HT1080 (cell line): ENCODE measurements around the gene MOCOS. TPM values are rescaled to one million over a fixed set of nuclear protein-coding genes. Genes with fewer than 3 reads are reported as not detected.

Experiments
- DNase-seq: peaks from one replicate; pipeline ENCODE4 v3.0.0-alpha.2; 2015; ENCODE audit warnings: low read depth
- total RNA-seq: library from RNA; depleted of rRNA; stranded (reverse); fragments of >200 nt; shearing (Covaris generic); gene quantifications from 2 replicates; pipeline ENCODE4 v1.2.3, GENCODE V29; 2014

Gene MOCOS
- total RNA-seq, 1 experiment from 2014 or later = 12.2 TPM

- no peak for DNase-seq
Observed at GRCh38 chr18:36271153-36271552, 83.9 kb downstream of the MOCOS start.

DNA sequence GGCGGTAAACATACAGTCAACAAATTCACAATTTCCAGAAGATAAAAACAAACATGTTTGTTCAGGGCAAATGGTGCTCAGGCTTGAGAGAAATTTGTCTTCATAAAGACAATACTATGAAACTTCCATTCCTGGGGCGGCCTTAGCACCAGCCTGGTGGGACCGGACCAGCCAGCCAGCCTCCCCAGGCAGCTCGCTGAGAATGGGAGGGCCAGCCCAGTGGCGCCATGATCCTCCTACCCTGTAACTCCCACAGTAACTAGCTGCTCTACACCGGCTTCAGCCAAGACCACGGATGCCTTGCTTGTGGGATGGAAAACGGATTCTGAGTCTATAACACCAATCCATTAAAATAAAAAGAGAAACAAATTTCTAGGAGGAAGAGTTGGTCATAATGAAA is 86.0 kb downstream of the MOCOS start:
- no peak for DNase-seq

DNA sequence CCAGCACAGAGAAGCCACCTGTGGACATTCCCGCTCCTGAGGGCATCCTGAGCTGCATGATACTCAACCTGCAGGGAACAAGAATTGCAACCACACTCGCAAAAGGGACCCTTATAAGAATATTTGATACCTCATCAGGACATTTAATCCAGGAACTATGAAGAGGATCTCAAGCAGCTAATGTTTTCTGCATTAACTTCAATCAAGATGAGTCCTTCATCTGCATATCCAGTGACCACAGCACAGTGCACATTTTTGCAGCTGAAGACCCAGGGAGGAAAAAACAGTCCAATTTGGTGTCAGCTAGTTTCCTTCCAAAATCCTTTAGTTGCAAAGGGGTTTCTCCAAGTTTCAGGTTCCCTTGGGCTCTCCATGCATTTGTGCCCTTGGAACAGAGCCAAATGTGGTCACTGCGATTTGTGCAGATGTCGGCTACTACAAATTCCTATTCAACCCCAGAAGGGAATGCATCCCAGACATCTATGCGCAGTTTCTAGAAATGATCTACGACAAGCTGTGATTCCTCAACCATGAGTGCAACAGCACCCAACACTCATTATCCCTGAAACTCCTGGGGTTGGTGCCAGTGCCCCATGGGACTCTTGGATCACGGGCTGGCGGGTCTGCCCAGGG is 86.9 kb downstream of the MOCOS start:
- DNase-seq = no peak

DNA sequence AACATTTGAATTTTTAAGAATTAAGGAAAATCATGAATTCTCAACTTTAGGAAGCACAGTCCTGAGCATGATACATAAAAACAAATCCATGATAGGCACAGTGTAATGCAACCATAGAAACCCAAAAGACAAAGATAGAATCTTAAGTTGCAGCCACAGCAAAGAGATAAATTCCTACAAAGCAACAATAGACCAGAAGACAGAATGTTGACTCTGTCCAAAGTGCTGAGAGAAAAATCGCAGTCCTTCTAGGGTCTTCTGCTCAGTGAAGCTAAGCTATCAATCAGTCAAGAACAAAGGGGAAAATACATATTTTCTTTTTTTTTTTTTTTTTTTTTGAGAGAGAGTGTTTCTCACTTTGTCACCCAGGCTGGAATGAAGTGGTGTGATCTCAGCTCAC is 88.3 kb downstream of the MOCOS start:
- no peak for DNase-seq

- DNase-seq = no peak
Observed at GRCh38 chr18:36279001-36279400, 91.7 kb downstream of the MOCOS start.

DNA sequence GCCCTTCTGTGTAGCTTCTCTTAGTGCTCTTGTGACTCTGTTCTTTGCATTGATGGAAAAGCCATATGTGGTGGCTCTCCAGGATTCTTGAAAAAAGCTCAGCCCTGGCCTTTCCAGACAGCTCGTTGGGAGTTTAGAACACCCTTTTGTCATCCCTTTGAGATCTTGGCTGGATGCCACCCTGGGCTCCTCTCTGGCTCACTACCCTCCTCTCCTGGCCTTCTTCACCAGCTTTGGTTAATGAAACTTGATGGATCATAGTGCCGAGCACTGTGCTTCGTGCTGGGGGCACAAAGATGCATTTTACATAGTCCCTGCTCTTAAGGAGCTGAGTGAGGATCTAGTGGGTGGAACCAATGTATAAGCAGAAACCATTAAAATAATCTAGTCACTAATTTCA is 94.6 kb downstream of the MOCOS start:
- no peak for DNase-seq

- DNase-seq = no peak
Observed at GRCh38 chr18:36283448-36283847, 96.2 kb downstream of the MOCOS start.

DNA sequence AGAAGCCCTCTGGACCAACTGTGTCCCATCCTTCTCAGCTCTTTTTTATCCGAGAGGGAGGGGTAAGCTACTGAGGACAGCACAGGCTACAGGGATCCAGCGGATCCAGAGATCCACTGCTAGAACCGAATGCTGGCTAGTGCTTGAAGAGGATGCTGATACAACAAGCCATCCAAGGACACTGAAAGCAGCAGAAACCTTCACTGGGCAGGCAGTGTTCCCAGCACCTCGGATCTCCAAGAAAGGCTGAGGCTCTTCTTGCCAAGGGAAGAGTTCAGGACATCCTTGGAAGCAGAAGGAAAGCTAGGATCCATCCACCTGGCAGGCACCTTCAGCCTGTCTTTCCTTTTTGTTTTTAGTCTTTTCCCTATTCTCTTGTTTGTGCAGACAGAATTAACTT is 97.0 kb downstream of the MOCOS start:
- no peak for DNase-seq

- peak; percentile 59 for DNase-seq
Observed at GRCh38 chr18:36284671-36285295, 97.5 kb downstream of the MOCOS start.

GRCh38 chr18:36287653-36288052 is 100.4 kb downstream of the MOCOS start:
- no peak for DNase-seq

GRCh38 chr18:36288689-36289088 is 101.4 kb downstream of the MOCOS start:
- DNase-seq = no peak

DNA sequence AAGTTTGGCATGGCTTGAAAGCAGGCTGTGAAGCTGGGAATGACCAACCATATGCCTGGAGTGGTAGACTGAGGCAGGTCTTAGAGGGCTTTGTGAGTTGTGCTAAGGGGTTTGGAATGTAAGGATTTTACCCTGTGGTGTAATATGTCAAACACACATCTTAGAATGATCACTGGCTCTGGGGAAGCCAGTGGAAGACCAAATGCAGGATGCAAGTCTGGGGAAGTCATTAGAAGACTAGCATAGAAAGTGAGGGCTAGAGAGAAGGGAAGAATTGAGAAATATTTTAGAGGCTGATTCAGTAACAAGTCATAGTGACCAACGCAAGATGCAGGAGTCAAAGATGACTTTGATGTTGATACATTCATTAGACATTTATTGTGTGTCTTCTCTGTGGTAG is 106.7 kb downstream of the MOCOS start:
- peak; percentile 49 for DNase-seq

DNA sequence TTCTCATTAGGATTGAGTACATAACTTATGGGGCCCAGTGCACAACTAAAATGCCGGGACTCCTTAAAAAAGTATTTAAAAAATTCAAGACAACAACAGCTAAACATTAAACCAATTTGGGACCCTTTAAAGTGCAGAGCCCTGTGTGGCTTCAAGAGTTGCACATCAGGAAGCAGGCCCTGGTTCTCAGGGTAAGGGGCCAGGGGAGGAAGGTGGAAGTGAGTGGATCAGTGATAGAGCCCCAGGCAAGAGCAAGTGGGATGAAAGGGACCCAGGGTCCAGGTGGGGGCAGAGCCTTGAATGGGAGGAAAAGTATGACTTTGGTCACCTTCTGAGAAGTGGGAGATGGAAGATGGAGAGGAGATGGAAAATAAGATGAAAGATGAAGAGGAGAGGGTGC is 107.9 kb downstream of the MOCOS start:
- DNase-seq = no peak

GRCh38 chr18:36295880-36296301 is 108.6 kb downstream of the MOCOS start:
- DNase-seq = no peak

DNA sequence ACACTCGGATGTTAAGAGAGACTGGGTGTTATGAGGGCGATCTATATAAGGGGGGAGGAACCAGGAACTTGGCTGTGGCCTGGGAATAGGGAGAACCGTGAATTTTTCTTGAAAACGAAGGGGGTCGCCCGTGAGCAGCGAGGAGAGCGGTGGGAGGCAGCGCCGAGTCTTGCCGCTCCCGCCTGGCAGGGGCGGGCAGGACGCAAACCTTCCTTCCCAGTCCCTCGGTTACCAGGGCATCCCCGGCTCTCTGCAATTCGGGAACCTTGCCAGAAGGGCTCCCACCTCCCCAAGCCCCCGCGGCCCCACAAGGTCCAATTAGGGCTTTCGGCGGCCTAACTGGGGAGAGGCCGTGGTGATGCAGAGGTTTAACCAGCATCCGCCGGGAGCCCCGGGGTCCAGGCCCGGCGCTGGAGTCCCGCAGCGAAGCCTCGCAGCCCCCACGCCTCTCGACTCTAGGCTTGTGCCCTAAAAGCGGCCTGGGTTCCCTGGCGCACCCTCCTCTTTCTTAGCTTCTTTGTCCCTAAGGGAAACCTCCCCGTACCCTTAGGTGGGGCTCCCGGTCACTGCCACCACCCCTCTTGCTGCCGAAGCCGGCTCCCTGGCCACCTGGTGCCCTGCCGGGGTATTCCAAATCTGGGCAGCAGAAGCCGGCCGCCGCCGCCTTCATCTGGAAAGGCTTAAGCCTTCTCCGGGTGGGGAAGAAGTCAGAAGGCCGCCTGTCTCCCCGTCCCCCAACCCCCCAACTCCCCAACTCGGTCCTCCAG is 109.5 kb downstream of the MOCOS start:
- peak; percentile 85 for DNase-seq

DNA sequence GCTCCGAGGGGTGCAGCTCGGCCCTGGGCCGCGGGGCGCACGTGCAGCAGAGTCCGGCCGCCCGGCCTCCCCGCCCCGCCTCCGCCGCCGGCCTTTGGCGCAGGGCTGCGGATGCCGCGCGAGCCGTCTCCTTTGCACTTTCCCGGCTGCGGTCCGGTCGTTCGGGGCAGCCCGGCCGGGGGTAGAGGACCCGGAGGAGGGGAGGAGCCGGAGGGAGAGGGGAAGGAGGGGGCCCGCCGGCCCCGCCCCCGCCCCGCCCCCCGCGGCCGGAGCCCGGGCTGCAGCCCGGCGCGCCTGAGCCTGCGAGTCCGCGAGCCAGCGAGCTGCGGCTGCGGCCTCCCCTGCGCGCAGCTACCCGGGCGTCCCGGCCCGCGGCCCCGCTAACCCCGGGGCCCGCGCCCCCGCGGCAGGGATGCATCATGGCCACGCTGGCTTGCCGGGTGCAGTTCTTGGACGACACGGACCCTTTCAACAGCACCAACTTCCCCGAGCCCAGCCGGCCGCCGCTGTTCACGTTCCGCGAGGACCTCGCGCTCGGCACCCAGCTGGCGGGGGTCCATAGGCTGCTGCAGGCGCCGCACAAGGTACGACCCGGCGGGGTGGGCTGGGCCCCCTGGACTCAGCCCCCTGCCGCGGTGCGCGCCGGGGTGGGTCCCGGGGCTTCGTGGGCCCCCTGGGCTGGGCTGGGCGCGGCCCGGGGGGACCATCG is 110.3 kb downstream of the MOCOS start, which contains the start of gene FHOD3:
TSS of gene FHOD3 (plus strand) at position 297 of the 709 bp plus-strand sequence. CDS start at position 420, 123 bp downstream.
- DNase-seq = peak; percentile 48

- no peak for DNase-seq
Observed at GRCh38 chr18:36298126-36298741, 110.9 kb downstream of the MOCOS start.

DNA sequence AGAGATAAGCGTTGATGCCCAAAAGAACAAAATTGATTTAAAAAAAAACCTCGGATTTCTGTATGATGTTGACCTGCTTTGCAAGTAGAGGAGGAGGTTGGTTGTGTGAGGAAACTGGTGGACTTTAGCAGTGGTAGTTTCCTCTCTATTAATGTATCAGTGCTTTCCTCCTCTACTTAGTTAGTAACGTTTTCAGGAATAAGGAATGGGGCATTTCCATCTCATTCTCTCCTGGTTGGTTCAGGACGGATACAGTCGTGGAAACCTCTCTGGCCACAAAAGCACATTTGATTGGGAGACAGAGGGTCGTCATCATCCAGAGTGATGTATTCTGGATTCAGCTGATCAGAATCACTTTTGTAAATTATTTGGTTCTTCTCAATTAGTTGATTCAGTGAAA is 111.7 kb downstream of the MOCOS start:
- no peak for DNase-seq

DNA sequence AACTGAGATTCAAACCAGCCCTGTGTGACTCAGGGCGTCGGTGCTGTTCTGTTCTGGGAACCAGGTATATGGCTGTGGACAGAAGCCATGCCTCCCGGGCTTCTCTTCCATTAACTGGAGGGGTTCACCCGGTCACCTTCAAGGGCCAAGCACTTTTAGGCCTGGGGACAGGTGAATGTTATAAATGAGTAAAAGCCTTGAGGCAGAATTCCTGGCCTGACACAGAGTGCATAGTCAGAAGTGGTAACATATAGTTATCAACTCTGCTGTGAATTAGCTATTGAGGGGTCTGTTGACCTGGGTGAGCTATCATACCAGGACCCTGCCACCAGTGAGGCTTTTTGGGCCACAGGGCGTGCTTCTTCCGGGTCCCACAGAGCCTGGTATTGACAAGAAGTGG is 112.9 kb downstream of the MOCOS start:
- DNase-seq = no peak

- no peak for DNase-seq
Observed at GRCh38 chr18:36301884-36302283, 114.6 kb downstream of the MOCOS start.

GRCh38 chr18:36302676-36303075 is 115.4 kb downstream of the MOCOS start:
- no peak for DNase-seq
